A673 (cell line): ENCODE data around the gene LCN6.

Experiments
- CTCF ChIP-seq: fragments of 300-800, 200-600 bp; sonication (generic); conservative IDR thresholded peaks from 2 replicates; pipeline ENCODE4 v1.5.1; 2017; ENCODE audit warnings: low read depth, mild to moderate bottlenecking, antibody characterized with exemption, low read length, moderate library complexity, mixed read lengths
- EZH2 ChIP-seq: fragments of 200-600 bp; sonication (generic); IDR thresholded peaks from 2 replicates; pipeline ENCODE4 v1.6.1; 2017; ENCODE audit warnings: borderline replicate concordance, low read depth, mild to moderate bottlenecking, mixed read lengths, antibody characterized with exemption, low read length; ENCODE audit not compliant: poor library complexity, severe bottlenecking

GRCh38 chr9:136726118-136726517 is 22.2 kb downstream of the LCN6 start:
- TF ChIP-seq CTCF (no peak), EZH2 (no peak)
